Astrocyte of the spinal cord (primary cell): ENCODE measurements around the gene ZC3H7A.
"Not testable (repeated sequence)": the region's sequence is repeated elsewhere in the genome, so short reads cannot be mapped to it uniquely, and the experiment has no call there.

Source experiments
- DNase-seq: peaks from one replicate; pipeline ENCODE4 v3.0.0; 2011; ENCODE audit warnings: low read depth, low spot score
- H3K4me3 ChIP-seq: 2 replicates; pipeline ENCODE4 v1.5.1; 2011; ENCODE audit warnings: low read depth, mild to moderate bottlenecking, low read length, moderate library complexity
- CTCF ChIP-seq: IDR thresholded peaks from 2 replicates; pipeline ENCODE4 v1.5.1; 2012; ENCODE audit warnings: low read depth, mild to moderate bottlenecking, low read length, inconsistent platforms
- in situ Hi-C: cut with HindIII; loops from 2 replicates; pipeline ENCODE4 v1.10.0; 2017; ENCODE audit warnings: low sequenced_read_pairs

The ZC3H7A gene

GRCh38 chr16:11794447-11794846 lies 2.6 kb downstream of the ZC3H7A start:
- in situ Hi-C loops = no loop called here
- DNase-seq = no peak
- no peak for TF ChIP-seq CTCF
- H3K4me3 ChIP-seq = no peak overlapping the region

GRCh38 chr16:11793840-11794239 lies 3.2 kb downstream of the ZC3H7A start:
- in situ Hi-C loops = no loop called here
- no peak for TF ChIP-seq CTCF
- no peak overlapping the region for H3K4me3 ChIP-seq
- no peak for DNase-seq

- no peak for TF ChIP-seq CTCF
- no peak for DNase-seq
- H3K4me3 ChIP-seq = no peak overlapping the region
- in situ Hi-C loops = no loop called here
Measured at GRCh38 chr16:11792410-11793241, 4.4 kb downstream of the ZC3H7A start.

GRCh38 chr16:11791144-11791828 lies 5.8 kb downstream of the ZC3H7A start:
- no peak for DNase-seq
- in situ Hi-C loops = no loop called here
- TF ChIP-seq CTCF = no peak
- no peak overlapping the region for H3K4me3 ChIP-seq

GRCh38 chr16:11788914-11789313 lies 8.1 kb downstream of the ZC3H7A start:
- DNase-seq = no peak
- in situ Hi-C loops = no loop called here
- no peak overlapping the region for H3K4me3 ChIP-seq
- no peak for TF ChIP-seq CTCF

GRCh38 chr16:11784980-11785599 lies 12.0 kb downstream of the ZC3H7A start:
- H3K4me3 ChIP-seq, in situ Hi-C loops, DNase-seq: not testable (repeated sequence)

GRCh38 chr16:11784381-11784780 lies 12.7 kb downstream of the ZC3H7A start:
- DNase-seq, H3K4me3 ChIP-seq, in situ Hi-C loops: not testable (repeated sequence)
